Measurements from ENCODE around the gene NUAK2.

Gene NUAK2

DNA sequence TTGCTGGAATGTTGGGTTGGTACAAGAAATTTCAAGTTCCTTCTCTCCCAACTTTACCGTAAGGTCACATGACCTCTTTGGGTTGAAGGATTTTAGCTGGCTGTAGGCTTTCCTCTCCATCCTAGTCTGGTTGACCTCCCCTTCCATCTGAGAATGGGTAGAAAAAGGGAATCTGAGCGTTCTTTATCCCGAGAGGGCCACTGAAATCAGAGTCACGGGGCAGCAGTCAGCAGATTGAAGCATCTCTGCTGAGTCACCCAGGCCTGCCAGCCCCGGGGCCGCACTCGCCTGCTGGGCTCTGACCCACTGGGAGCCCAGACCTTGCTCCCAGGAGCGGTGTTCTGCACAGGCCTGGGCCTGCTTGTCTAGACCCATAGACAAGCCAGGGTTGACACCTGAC lies 62.8 kb downstream of the NUAK2 start:
- H3K36me3 ChIP-seq (ENCODE audit: insufficient read depth, low read length): no peaks in the 10 kb centered on the region
- no peak overlapping the region for H3K9ac ChIP-seq (ENCODE audit: low read depth, low read length)
- H3K4me1 ChIP-seq (ENCODE audit: insufficient read depth, low read length): peaks cover 37% of the 10 kb centered on the region
- no peaks in the 10 kb centered on the region for H3K9me3 ChIP-seq (ENCODE audit: control insufficient read depth, insufficient read depth, low read length)

DNA sequence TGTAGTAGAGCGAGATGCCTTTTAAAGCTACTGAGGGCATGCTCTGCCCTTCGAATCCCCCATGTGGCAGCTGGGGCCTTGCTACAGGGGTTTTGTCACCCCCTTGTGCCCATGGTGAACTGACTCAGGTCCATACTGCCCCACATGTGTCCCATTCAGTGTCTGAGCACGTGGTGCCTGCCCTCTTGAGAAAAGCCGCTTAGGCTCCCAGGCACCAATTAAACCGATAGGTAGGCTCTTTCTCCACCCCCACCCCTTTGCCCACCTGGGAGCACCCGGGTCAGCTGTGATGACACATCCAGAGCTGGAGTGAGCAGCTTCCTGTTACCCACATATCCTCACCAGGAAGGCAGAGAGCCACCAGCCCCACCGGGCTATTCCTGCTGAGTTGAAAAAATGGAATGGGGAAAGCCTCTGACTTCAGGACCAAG lies 63.3 kb downstream of the NUAK2 start:
- no peak overlapping the region for H3K9ac ChIP-seq (ENCODE audit: low read depth, low read length)
- H3K9me3 ChIP-seq (ENCODE audit: control insufficient read depth, insufficient read depth, low read length): no peaks in the 10 kb centered on the region
- H3K36me3 ChIP-seq (ENCODE audit: insufficient read depth, low read length): no peaks in the 10 kb centered on the region
- peaks cover 37% of the 10 kb centered on the region for H3K4me1 ChIP-seq (ENCODE audit: insufficient read depth, low read length)

DNA sequence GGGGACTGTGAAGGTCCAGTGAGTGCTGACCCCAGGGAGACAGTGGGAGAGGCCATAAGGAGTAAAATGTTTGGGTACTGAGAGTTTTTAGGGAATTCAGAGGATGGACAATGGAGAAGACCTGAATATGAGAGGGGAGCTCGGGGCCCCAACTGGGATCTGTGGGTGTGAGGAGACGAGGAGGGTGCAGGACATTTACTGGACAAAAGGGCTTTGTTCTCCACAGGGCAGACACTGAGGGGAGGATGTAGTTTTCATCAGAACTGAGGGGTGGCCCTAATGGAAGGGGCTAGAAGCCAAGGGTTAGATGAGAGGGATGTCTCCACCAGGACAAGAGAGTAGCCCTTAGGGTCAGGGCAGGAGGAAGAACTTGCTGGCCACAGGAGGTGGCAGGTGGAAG lies 63.8 kb downstream of the NUAK2 start:
- no peaks in the 10 kb centered on the region for H3K9me3 ChIP-seq (ENCODE audit: control insufficient read depth, insufficient read depth, low read length)
- H3K9ac ChIP-seq (ENCODE audit: low read depth, low read length): no peak overlapping the region
- H3K4me1 ChIP-seq (ENCODE audit: insufficient read depth, low read length): peaks cover 32% of the 10 kb centered on the region
- H3K36me3 ChIP-seq (ENCODE audit: insufficient read depth, low read length): no peaks in the 10 kb centered on the region

DNA sequence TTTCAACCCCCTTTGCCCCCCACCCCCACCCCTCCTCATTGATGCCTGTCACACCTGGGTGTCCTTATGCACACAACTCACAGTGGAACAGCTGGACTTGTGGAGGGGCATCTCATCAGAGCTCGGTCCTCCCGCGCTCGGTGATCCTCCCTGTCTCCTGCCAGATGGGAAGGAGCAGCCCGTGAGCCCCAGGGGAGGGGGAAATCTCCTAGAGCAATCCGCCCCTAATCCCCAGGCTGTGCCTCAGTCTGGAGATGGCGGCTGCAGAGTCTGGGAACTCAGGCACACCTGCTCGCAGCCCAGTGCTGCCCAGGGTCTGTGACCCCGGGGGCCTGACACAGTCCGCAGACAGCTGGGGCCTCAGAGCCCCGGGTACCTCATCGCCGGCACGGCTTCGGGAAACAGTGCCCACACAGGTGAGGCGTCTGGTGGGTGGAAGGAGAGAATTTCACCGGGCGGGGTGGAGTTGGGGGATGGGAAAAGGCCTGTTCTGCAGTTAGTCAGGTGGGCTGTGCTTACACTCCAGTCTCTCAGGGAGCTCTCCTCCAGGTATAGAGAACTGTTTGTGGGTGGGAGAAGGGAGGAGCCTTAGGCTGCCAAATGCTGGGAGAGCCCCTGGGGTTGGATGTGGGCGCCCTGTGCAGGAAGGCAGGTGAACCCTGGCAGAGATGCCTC lies 64.5 kb downstream of the NUAK2 start:
- H3K9ac ChIP-seq (ENCODE audit: low read depth, low read length): no peak overlapping the region
- H3K9me3 ChIP-seq (ENCODE audit: control insufficient read depth, insufficient read depth, low read length): no peaks in the 10 kb centered on the region
- peaks cover 26% of the 10 kb centered on the region for H3K4me1 ChIP-seq (ENCODE audit: insufficient read depth, low read length)
- no peaks in the 10 kb centered on the region for H3K36me3 ChIP-seq (ENCODE audit: insufficient read depth, low read length)

DNA sequence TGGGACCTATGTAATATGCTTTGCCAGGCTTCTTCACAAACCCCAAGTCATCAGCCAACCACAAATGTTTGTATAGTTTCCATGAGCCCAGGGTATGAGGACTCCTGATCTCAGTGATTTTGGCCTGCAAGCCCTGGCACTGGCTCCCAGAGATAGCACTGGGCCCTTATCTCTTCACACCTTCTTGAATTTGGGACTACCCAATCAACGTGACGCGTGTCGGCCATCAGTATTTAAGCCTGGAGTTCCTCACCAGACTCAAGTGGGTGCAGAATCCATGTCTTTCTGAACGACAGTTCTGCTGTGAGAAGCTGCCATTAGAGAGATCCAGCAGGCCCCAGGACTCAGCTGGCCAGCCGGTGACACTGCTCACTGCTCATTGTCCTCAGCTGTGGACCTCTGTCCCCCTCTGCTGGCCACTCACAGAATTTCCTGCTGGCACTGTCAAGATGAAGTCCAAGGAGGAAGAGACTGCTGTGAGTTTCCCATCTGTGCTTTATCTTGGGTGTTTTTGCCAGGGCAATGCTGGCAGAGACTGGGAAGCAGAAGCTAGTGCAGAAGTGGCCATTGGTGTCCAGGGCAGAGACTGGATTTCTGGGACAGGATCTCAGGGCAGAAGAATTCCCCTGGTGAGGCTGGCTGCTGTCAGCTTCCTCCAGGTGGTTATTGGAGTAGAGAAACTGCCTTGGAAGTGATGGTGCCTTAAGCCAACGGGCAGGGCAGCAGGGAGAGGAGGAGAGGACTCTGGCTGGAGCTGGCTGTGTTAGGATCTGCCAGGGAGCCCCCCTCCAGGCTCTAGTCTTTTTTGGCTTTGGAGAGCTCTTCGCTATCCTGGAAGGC lies 65.4 kb downstream of the NUAK2 start:
- no peak overlapping the region for H3K9ac ChIP-seq (ENCODE audit: low read depth, low read length)

More for the DNA sequence above, 65.4 kb downstream of the NUAK2 start:
- Histone ChIP-seq H3K36me3 (ENCODE audit: insufficient read depth, low read length) (no peaks in the 10 kb centered on the region), H3K4me1 (ENCODE audit: insufficient read depth, low read length) (peaks cover 19% of the 10 kb centered on the region), H3K9me3 (ENCODE audit: control insufficient read depth, insufficient read depth, low read length) (no peaks in the 10 kb centered on the region)
